Measurements from ENCODE around the gene PSMB2.

DNA sequence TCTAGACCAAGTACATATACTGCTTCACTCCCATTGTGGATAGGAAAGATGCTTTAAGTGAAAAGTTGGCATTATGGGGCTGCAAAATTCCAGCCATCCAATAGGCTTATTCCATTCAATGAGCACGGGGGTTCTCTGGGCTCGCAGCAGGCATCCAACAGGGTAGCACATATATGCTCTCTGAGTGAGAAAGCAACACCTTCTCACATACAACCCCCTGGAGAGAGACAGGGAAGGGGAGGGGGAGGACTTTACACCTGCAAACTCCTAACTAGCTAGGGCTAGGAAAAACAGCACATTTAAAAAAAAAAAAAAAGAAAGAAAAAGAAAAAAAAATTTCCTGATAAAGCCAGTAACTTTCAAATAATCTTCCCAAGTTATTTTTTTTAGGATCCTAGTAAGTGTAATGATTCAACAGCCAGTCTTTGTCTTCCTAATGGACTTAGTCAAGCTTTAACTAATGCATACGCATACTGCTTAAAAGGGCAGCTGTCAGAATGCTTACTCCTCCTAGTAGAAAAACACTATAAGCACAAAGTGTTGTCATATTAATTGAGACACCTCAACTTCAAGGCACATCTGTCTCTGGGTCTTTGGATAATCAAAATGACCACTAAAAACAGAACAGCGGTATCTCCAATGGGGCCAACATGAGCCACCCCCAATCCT lies 18.7 kb downstream of the PSMB2 start:
- TF ChIP-seq, protein P1, sequence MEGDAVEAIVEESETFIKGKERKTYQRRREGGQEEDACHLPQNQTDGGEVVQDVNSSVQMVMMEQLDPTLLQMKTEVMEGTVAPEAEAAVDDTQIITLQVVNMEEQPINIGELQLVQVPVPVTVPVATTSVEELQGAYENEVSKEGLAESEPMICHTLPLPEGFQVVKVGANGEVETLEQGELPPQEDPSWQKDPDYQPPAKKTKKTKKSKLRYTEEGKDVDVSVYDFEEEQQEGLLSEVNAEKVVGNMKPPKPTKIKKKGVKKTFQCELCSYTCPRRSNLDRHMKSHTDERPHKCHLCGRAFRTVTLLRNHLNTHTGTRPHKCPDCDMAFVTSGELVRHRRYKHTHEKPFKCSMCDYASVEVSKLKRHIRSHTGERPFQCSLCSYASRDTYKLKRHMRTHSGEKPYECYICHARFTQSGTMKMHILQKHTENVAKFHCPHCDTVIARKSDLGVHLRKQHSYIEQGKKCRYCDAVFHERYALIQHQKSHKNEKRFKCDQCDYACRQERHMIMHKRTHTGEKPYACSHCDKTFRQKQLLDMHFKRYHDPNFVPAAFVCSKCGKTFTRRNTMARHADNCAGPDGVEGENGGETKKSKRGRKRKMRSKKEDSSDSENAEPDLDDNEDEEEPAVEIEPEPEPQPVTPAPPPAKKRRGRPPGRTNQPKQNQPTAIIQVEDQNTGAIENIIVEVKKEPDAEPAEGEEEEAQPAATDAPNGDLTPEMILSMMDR (IDR thresholded peaks at IDR 0.05; ENCODE audit: insufficient read depth, low read length, poor library complexity, severe bottlenecking) = no peak
- TF ChIP-seq EZH2phosphoT487 (conservative IDR thresholded peaks at IDR 0.05; ENCODE audit: low read length) = no peak
